ENCODE measurements around the gene PICK1.

PICK1 gene

DNA sequence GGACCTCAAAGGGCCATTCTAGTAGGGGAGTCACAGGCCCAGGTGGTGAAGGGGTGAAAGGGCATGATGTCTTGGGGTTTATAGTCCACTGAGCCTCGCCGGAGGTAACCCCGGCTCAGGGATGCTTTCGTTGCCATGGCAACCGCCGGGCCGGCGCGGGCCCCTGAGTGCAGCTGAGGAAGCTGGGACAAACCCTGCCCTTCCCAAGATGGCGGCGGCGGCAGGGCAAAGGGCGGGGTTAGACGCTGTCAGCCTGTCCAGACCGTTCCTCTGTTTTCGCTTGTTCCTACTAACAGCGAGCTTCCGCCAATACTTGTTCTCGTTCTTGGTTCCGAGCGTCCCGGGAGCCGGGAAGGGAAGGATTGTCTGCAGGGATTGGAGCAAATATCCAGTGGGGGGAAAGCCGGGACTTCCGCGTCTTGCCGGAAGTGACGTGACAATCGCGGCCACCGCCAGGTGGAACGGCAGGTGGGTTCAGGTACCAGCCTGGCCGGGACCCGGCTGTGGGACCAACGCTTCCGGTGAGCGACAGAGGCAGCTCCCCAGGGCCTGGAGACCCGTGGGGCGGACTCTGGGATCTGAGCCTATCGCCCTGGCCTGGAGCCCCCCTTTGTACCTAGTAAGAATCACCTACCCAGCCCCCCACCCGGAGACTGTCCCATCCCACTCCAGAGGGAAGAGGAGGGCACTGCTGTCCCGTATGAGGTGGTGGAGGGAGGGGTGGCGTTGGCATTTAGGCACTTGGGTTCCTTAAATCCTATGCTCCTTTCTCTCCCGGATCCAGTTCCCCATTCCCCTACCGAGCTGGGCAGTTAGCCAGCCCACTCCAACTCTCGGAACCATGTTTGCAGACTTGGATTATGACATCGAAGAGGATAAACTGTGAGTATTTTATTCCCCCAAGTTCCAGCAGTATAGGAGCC lies at the start of gene PICK1:
TSS of gene PICK1 (plus strand) at position 436 of the 923 bp plus-strand sequence. CDS start at position 842, 406 bp downstream.
- H3K4me3 ChIP-seq (ENCODE audit: low read depth, low read length), result peak within 1 kb of the TSS; percentile 67
- DNase-seq (ENCODE audit: low read depth), result peak; percentile 95
- TF ChIP-seq, protein P1, sequence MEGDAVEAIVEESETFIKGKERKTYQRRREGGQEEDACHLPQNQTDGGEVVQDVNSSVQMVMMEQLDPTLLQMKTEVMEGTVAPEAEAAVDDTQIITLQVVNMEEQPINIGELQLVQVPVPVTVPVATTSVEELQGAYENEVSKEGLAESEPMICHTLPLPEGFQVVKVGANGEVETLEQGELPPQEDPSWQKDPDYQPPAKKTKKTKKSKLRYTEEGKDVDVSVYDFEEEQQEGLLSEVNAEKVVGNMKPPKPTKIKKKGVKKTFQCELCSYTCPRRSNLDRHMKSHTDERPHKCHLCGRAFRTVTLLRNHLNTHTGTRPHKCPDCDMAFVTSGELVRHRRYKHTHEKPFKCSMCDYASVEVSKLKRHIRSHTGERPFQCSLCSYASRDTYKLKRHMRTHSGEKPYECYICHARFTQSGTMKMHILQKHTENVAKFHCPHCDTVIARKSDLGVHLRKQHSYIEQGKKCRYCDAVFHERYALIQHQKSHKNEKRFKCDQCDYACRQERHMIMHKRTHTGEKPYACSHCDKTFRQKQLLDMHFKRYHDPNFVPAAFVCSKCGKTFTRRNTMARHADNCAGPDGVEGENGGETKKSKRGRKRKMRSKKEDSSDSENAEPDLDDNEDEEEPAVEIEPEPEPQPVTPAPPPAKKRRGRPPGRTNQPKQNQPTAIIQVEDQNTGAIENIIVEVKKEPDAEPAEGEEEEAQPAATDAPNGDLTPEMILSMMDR (IDR thresholded peaks at IDR 0.05; ENCODE audit: control insufficient read depth, extremely low read depth, insufficient read depth), result no peak

DNA sequence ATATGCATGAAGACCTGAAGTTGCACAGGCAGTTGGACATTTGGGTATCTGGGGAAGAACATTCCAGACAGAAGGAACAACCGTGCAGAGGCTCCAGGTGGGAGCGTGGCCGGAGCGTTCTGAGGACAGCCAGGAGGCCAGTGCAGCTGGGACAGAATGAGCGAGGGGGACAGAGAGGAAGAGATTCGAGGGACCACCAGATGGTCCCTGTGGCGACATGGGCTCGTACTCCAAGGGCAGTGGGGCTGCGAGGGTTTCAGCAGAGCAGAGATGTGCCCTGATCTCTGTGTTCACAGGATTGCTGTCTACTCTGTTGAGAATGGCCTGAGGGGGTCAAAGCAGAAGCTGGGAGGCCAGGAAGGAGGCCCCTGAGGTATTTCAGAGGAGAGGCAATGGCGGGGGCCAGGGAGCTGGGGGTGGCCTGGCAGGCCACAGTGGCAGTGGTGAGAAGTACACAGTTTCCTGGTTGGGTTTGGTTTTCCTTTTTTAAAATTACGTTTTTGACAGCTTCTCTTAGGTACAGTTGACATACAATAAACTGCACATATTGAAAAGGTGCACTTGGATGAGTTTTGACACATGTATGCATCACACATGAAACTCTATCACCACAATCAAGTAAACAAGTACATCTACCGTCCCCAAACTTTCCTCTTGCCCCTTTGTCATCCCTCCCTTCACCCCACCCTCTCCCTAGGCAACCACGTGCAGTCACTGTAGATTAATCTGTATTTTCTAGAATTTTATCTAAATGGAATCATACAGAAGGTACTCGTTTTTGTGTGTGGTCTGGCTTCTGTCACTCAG lies 48.0 kb upstream of the PICK1 start:
- no peak for DNase-seq (ENCODE audit: low read depth)
- TF ChIP-seq, protein P1 (IDR thresholded peaks at IDR 0.05; ENCODE audit: control insufficient read depth, extremely low read depth, insufficient read depth), result no peak

DNA sequence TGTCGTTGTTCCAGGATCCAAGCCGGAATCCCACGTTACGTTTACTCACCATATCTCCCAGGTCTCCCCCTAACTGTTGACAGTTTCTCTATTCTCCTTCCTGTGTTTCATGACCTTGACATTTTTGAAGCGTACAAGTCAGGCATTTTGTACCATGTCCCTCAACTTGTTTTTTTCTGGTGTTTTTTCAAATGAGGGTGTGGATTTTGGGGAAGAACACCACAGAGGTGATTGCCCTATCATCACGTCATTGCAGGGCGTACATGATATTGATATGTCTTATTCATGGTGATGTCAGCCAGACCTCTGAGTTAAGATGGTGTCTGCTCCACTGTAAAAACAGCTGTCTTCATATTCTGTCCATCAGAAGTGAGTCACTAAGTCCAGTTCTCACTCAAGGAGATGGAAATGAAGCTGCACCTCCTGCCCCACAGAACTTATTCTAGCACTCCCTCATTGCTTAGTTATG lies 44.6 kb upstream of the PICK1 start:
- TF ChIP-seq, protein P1 (IDR thresholded peaks at IDR 0.05; ENCODE audit: control insufficient read depth, extremely low read depth, insufficient read depth), result no peak
- DNase-seq (ENCODE audit: low read depth), result no peak
- no peak overlapping the region for H3K4me3 ChIP-seq (ENCODE audit: low read depth, low read length)

More for the DNA sequence above, 48.0 kb upstream of the PICK1 start:
- no peak overlapping the region for H3K4me3 ChIP-seq (ENCODE audit: low read depth, low read length)

DNA sequence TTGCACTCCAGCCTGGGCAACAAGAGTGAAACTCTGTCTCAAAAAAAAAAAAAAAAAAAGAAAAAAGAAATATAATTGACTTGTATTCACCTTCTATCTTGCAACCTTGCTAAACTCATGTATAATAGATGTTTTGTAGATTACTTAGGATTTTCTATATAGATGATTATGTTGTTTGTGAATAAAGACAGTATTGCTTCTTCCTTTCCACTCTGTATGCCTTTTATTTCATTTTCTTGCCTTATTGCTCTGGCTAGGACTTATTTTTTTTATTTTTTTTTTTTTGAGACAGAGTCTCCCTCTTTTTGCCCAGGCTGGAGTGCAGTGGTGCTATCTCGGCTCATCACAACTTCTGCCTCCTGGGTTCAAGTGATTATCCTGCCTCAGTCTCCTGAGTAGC lies 43.1 kb upstream of the PICK1 start:
- no peak overlapping the region for H3K4me3 ChIP-seq (ENCODE audit: low read depth, low read length)
- TF ChIP-seq, protein P1 (IDR thresholded peaks at IDR 0.05; ENCODE audit: control insufficient read depth, extremely low read depth, insufficient read depth), result no peak
- no peak for DNase-seq (ENCODE audit: low read depth)

DNA sequence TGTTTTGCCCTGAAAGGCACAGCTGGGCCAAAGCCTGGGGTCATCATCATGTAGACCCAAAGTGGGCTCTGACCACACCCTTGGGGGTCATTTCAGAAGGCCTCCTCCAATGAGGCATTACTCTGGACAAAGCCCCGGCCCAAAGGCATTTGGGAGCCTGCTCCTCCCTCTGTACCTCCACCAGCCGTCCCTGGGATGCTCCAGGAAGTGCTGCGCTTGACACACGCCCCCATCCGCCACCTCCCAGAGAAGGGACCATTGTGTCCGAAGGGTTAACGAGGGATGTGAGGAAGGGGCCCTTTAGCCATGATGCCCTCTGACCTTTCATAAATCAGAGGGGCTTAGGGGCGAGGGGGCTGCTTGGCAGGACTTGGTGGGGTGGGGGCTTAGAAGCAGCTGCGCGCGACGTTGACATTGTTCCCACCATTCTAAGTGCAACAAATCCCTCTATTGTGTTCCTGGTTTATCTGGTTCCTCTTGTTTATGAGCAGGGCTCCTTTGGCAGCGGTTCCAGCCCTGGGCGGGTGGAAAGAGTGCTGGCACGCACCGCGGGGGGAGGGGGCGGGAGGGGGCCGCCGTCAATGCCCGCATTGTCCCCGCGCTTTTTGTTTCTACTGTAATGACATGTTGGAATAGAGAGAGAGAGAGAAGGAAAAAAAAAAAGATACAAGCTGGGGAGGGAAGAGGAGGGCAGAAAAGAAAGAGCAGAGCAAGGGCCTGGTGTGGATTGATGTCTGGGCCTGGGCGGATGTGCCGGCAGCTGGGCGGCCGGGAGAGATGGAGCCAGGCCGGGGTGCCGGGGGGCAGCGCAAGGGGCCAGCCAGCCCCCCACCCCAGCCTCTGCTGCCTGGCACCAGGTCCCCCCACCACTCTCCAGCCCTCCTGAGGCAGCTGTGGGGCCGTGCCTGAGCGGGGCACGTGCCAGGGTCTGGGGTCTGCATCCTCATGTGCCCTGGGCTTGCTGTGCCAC lies 40.7 kb upstream of the PICK1 start:
- H3K4me3 ChIP-seq (ENCODE audit: low read depth, low read length), result no peak overlapping the region
- TF ChIP-seq, protein P1 (IDR thresholded peaks at IDR 0.05; ENCODE audit: control insufficient read depth, extremely low read depth, insufficient read depth), result no peak
- DNase-seq (ENCODE audit: low read depth), result peak; percentile 58

All from LNCaP clone FGC (cell line).